Heart left ventricle (tissue), 16 donors: ENCODE data around the gene MSI2. TPM values are rescaled to one million over a fixed set of nuclear protein-coding genes. Genes with fewer than 3 reads are reported as not detected.

Experiments used
- ATAC-seq, 4 donors: fragments of 200-7000 bp; cut with Tn5 transposase; one replicate each; pipeline ENCODE4 v1.9.1; 2020 to 2022; ENCODE audit warnings: moderate library complexity in 4 of 4, mild to moderate bottlenecking in 3 of 4, moderate number of reproducible peaks in 1 of 4
- DNase-seq, 5 donors: peaks; one replicate each; pipeline ENCODE4 v3.0.0-alpha.2; 2020
- H3K27ac ChIP-seq, 12 donors: fragments of 200-600 bp; sonication (generic) in 4 of 12; one replicate each; pipeline versions ENCODE4 v1.5.0 to v1.8.0; 2016 to 2022; ENCODE audit warnings: mild to moderate bottlenecking in 2 of 12
- H3K27me3 ChIP-seq, 9 donors: fragments of 200-600 bp; sonication (generic) in 2 of 9; one replicate each; pipeline versions ENCODE4 v1.5.1 to v1.8.0; 2016 to 2022; ENCODE audit warnings: mild to moderate bottlenecking in 3 of 9
- H3K36me3 ChIP-seq, 9 donors: fragments of 200-600 bp; sonication (generic) in 2 of 9; one replicate each; pipeline versions ENCODE4 v1.5.0 to v1.8.0; 2018 to 2022; ENCODE audit warnings: mild to moderate bottlenecking in 2 of 9
- H3K4me1 ChIP-seq, 12 donors: fragments of 200-600 bp; sonication (generic) in 4 of 12; one replicate each; pipeline versions ENCODE4 v1.5.0 to v1.8.0; 2016 to 2022; ENCODE audit warnings: mild to moderate bottlenecking in 3 of 12
- H3K4me3 ChIP-seq, 12 donors: fragments of 200-600 bp; sonication (generic) in 4 of 12; one replicate each; pipeline versions ENCODE4 v1.5.0 to v1.8.0; 2017 to 2022; ENCODE audit warnings: mild to moderate bottlenecking in 9 of 12, moderate library complexity in 4 of 12
- H3K9me3 ChIP-seq, 12 donors: fragments of 200-600 bp; sonication (generic) in 4 of 12; one replicate each; pipeline versions ENCODE4 v1.5.0 to v1.8.0; 2016 to 2022; ENCODE audit warnings: mild to moderate bottlenecking in 1 of 12
- POLR2A ChIP-seq, 2 donors: fragments of 450-650 bp; IDR thresholded peaks; one replicate each; pipeline ENCODE4 v1.6.1; 2017; ENCODE audit warnings: antibody characterized with exemption in 2 of 2, mild to moderate bottlenecking in 2 of 2, moderate library complexity in 2 of 2
- WGBS, 4 donors: extraction: QIAGEN DNeasy Blood & Tissue Kit in 2 of 4; methylation state at CpG; one replicate each; pipeline versions ENCODE4 v1.1.5 to v1.1.7; 2013 to 2018; 5-methylcytosine and 5-hydroxymethylcytosine counted together
- intact Hi-C, 10 donors: fragments of 100-400 bp; cut with DNase I; formaldehyde crosslinking; loops; one replicate each; pipeline versions ENCODE4 v1.11.1 to v1.14.2; 2022
- polyA plus RNA-seq, 2 donors: library from polyadenylated mRNA; stranded (reverse); fragments of 200-250 nt; gene quantifications; one replicate each; pipeline ENCODE4 v1.2.3, GENCODE V29; 2013
- total RNA-seq, 9 donors: library from RNA; depleted of rRNA in 2 of 9; stranded (reverse); fragments of >200 nt in 2 of 9; fragmentation: NEBNext Ultra II Directional in 3 of 9; extraction: Animal tissue kit (Norgen Biotek cat#: 25700) in 3 of 9; gene quantifications; one replicate each; pipeline versions ENCODE4 v1.1.0 to v1.2.4, GENCODE V29; 2016 to 2023
- TF ChIP-seq, protein P1 (sequence below), 12 donors: fragments of 200-600 bp; sonication (generic) in 4 of 12; IDR thresholded peaks; one replicate each; pipeline versions ENCODE4 v1.5.0 to v1.8.0; 2018 to 2022; ENCODE audit warnings: antibody characterized with exemption in 12 of 12, mild to moderate bottlenecking in 5 of 12
- donor health status: ischemic (EF 13 %, LVEDD 7.1; RV severe dilation, severe dysfunction).
- donor health status: healthy with polysubstance abuse.
- donor health status: DM: no; HTN: yes; CAD: no.
- donor health status: DM: no; HTN: no; CAD: no.
- donor health status: ischemic (EF 25% LVEDD 6.9; RV normal size, moderate dysfunction).
- donor health status: ischemic (EF 25% LVEDD 5.7; RV mildly dilated, moderate dysfunction).
- donor health status: healthy.
- donor health status: DM: yes; HTN: yes; CAD: no.
- donor health status: ischemic (EF 35%, LVEDD 5.7; RV mildly dilated, moderate dysfunction).
- donor health status: nonischemic (EF 11% LVEDD 7.7; RV severe dilation, severe dysfunction).
- donor health status: DM: yes; HTN: yes; CAD: no.
- donor health status: PGD.
- donor health status: ischemic (EF 29% LVEDD 5.4; RV normal size, mild dysfunction).
- donor health status: nonischemic (EF 23%, LVEDD 6.1; RV moderate dilation, normal function).

MSI2 gene
- total and polyA plus RNA-seq, 11 donors = 35.9 to 120 (median 104) TPM

- intact Hi-C loops = no loop called here
- ATAC-seq = no peak
- 73 to 90% (median 85%) methylated on average over 4 of the region's 4 CpGs for WGBS, 4 donors
- no peak overlapping the region for H3K4me3 ChIP-seq
- TF ChIP-seq, protein P1, sequence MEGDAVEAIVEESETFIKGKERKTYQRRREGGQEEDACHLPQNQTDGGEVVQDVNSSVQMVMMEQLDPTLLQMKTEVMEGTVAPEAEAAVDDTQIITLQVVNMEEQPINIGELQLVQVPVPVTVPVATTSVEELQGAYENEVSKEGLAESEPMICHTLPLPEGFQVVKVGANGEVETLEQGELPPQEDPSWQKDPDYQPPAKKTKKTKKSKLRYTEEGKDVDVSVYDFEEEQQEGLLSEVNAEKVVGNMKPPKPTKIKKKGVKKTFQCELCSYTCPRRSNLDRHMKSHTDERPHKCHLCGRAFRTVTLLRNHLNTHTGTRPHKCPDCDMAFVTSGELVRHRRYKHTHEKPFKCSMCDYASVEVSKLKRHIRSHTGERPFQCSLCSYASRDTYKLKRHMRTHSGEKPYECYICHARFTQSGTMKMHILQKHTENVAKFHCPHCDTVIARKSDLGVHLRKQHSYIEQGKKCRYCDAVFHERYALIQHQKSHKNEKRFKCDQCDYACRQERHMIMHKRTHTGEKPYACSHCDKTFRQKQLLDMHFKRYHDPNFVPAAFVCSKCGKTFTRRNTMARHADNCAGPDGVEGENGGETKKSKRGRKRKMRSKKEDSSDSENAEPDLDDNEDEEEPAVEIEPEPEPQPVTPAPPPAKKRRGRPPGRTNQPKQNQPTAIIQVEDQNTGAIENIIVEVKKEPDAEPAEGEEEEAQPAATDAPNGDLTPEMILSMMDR (IDR thresholded peaks at IDR 0.05) = no peak
- no peak for TF ChIP-seq POLR2A (IDR thresholded peaks at IDR 0.05)
- no peak overlapping the region for H3K27ac ChIP-seq
- no peak for DNase-seq
- no peaks in the 10 kb centered on the region for H3K4me1 ChIP-seq
- H3K9me3 ChIP-seq = peaks cover 0 to 3% (median 0%) of the 10 kb centered on the region in 12 donors
- no peaks in the 10 kb centered on the region for H3K36me3 ChIP-seq
- no peaks in the 10 kb centered on the region for H3K27me3 ChIP-seq
Observed at GRCh38 chr17:57228911-57229310, 27.4 kb upstream of the MSI2 start.

DNA sequence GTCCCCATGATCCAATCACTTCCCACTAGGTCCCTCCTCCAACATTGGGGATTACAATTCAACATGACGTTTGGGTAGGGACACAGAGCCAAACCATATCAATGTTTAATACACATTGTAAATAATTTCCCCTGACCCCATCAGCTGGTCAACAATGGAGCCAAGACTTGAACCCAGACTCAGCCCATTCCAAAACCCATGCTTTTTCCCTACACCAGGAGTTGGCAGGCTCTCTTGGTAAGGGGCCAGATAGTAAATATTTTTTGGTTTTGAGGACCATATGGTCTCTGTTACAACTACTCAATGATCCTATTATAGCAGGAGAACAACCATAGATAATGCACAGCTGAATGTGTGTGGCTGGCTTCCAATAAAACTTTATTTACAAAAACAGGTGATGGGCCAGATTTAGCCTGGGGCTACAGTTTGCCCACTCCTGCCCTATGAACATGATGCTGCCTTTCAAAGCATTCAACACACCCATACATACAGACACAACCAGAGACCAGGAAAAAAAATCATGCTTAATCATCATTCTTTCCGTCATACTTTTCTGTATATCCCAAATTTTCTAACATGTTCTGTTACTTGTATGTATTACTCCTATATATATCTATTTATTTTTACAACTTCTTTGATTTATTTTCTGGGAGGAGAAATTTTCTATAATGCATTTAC lies 22.1 kb upstream of the MSI2 start:
- 71 to 84% (median 80%) methylated on average over 2 of the region's 2 CpGs for WGBS, 4 donors
- intact Hi-C loops = loop anchor here in 1 of 10 donors (5.0 kb wide), 1 partner anchor 87 kb away; no protein-coding TSS in a partner anchor
- DNase-seq = no peak
- H3K27me3 ChIP-seq = peaks cover 0 to 4% (median 0%) of the 10 kb centered on the region in 9 donors
- ATAC-seq = no peak
- H3K9me3 ChIP-seq = no peaks in the 10 kb centered on the region
- H3K27ac ChIP-seq = no peak overlapping the region
- no peaks in the 10 kb centered on the region for H3K4me1 ChIP-seq
- TF ChIP-seq POLR2A (IDR thresholded peaks at IDR 0.05) = no peak
- TF ChIP-seq, protein P1 (IDR thresholded peaks at IDR 0.05) = no peak
- no peaks in the 10 kb centered on the region for H3K36me3 ChIP-seq
- H3K4me3 ChIP-seq = no peak overlapping the region

DNA sequence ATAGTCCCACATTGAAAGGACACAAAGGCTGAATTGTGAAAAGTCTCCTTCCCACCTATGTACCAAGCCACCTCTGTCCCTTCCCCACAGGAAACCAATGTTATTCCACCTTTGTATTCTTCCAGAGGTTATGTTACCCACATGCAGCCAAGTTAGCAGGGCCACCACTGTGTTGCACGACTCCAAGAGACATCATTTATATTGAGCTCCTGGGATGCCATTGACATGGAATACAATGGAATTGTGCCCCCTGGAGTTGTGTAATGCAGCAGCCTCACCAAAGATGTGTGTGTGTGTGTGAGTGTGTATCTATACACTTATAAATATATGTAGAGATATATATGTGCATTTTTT lies 21.6 kb upstream of the MSI2 start:
- DNase-seq (no peak), ATAC-seq (no peak)
- 33 to 50% (median 42%) methylated on average over 1 of the region's 1 CpG for WGBS, 4 donors
- H3K36me3 ChIP-seq = no peaks in the 10 kb centered on the region
- intact Hi-C loops = loop anchor here in 1 of 10 donors (5.0 kb wide), 1 partner anchor 87 kb away; no protein-coding TSS in a partner anchor
- H3K4me3 ChIP-seq = no peak overlapping the region
- no peak overlapping the region for H3K27ac ChIP-seq
- no peaks in the 10 kb centered on the region for H3K9me3 ChIP-seq
- H3K4me1 ChIP-seq = no peaks in the 10 kb centered on the region
- TF ChIP-seq, protein P1 (IDR thresholded peaks at IDR 0.05) = no peak
- TF ChIP-seq POLR2A (IDR thresholded peaks at IDR 0.05) = no peak
- H3K27me3 ChIP-seq = peaks cover 0 to 4% (median 0%) of the 10 kb centered on the region in 9 donors

DNA sequence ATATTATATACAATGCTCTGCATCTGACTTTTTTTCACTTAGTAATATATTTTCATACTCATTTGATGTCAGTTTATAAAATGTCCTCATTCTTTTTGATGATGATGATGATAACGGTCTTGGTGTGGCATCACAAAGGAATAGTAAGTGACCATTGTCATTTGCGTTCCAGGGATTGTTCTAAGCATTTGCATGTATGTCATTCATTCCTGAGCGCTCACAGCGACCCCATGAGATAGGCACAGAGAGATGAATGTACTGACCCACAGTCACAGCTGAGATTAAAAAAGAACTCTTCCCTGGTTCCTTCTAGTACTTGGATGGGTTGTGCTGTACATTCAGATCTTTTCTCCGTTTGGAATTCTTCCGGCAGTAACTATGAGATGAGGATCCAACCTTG lies 21.2 kb upstream of the MSI2 start:
- intact Hi-C loops = no loop called here
- 81 to 86% (median 84%) methylated on average over 6 of the region's 6 CpGs for WGBS, 4 donors
- Histone ChIP-seq H3K27ac (no peak overlapping the region), H3K27me3 (peaks cover 0 to 4% (median 0%) of the 10 kb centered on the region in 9 donors), H3K4me1 (no peaks in the 10 kb centered on the region), H3K4me3 (no peak overlapping the region), H3K36me3 (no peaks in the 10 kb centered on the region), H3K9me3 (no peaks in the 10 kb centered on the region)
- TF ChIP-seq, protein P1 (IDR thresholded peaks at IDR 0.05) = no peak
- TF ChIP-seq POLR2A (IDR thresholded peaks at IDR 0.05) = no peak
- ATAC-seq = no peak
- no peak for DNase-seq
